ENCODE measurements around the gene CDKAL1.
A peak's percentile ranks its signal among the peaks of the same experiment; 100 is the strongest.
"Not testable (repeated sequence)": the region's sequence is repeated elsewhere in the genome, so short reads cannot be mapped to it uniquely, and the experiment has no call there.

The CDKAL1 gene

DNA sequence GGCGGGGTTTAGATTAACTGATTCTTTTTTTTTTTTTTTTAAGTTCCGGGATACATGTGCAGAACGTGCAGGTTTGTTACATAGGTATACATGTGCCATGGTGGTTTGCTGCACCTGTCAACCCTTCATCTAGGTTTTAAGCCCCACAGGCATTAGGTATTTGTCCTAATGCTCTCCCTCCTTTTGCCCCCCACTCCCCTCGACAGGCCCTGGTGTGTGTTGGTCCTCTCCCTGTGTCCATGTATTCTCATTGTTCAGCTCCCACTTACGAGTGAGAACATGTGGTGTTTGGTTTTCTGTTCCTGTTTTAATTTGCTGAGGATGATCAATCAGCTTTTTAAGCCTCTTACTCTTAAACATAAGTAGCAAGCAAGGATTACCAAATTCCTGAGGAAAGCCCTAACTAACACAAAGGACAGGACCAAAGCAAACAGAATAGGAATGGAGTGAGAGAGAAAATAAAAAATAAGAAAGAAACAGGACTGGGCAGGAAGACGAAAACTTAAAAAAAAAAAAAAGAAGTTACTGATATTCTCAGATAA lies 558.0 kb downstream of the CDKAL1 start:
- not testable (repeated sequence) for H3K23ac ChIP-seq (ENCODE audit: low read length); H4K5ac ChIP-seq (ENCODE audit: low read length); H2BK120ac ChIP-seq (ENCODE audit: low read depth, low read length); H3K4me3 ChIP-seq (ENCODE audit: low read length); H3K79me1 ChIP-seq (ENCODE audit: low read length); H2BK15ac ChIP-seq (replicated peaks; ENCODE audit: low read depth); H3K27ac ChIP-seq (ENCODE audit: low read depth, low read length); DNase-seq; H3K18ac ChIP-seq (ENCODE audit: low read length); H3K4me1 ChIP-seq (ENCODE audit: control insufficient read depth, low read depth, low read length); H3K27me3 ChIP-seq (ENCODE audit: insufficient read depth, low read length, poor library complexity); H3K9ac ChIP-seq (ENCODE audit: low read length); H3K4me2 ChIP-seq (ENCODE audit: low read length); H2AK5ac ChIP-seq (ENCODE audit: low read length); H3K36me3 ChIP-seq (ENCODE audit: control insufficient read depth, insufficient read depth, low read length); H2BK5ac ChIP-seq (ENCODE audit: low read length); H4K8ac ChIP-seq (ENCODE audit: low read depth, low read length); H3K79me2 ChIP-seq (ENCODE audit: control insufficient read depth, insufficient read depth, low read length); H3K56ac ChIP-seq (ENCODE audit: low read length); H3K4ac ChIP-seq (ENCODE audit: low read depth, low read length)
- WGBS (ENCODE audit: extremely low coverage, insufficient coverage, low lambda C conversion rate) = no CpG with 5 or more reads among the region's 6 CpGs

DNA sequence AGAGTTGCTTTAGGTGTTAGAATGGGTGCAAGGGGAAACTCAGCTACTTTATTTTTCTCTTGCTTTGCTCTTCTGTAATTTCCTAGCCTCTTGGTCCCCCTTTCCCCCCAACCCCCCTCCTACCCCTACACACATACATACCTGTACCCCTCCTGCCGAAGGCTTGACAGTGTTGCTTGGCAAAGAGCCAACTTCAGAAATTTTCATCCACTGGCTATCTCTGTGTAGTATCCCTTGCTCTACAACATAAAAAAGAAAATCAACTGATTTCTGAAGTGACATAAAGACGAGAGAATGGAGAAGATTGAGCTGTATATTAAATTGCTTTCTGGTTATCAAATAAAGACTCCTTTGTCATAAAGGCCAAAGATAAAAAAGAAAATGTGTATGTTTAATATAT lies 561.2 kb downstream of the CDKAL1 start:
- Histone ChIP-seq H3K27ac (ENCODE audit: low read depth, low read length) (no peak overlapping the region), H3K27me3 (ENCODE audit: insufficient read depth, low read length, poor library complexity) (no peaks in the 10 kb centered on the region), H2BK5ac (ENCODE audit: low read length) (no peak overlapping the region), H3K4me3 (ENCODE audit: low read length) (no peak overlapping the region), H3K36me3 (ENCODE audit: control insufficient read depth, insufficient read depth, low read length) (no peaks in the 10 kb centered on the region), H3K18ac (ENCODE audit: low read length) (peak overlapping the region; percentile 78), H3K4me2 (ENCODE audit: low read length) (no peak overlapping the region), H2AK5ac (ENCODE audit: low read length) (no peak overlapping the region), H2BK120ac (ENCODE audit: low read depth, low read length) (no peak overlapping the region), H2BK15ac (replicated peaks; ENCODE audit: low read depth) (no peak overlapping the region), H3K56ac (ENCODE audit: low read length) (no peak overlapping the region), H3K23ac (ENCODE audit: low read length) (no peak overlapping the region), H3K79me1 (ENCODE audit: low read length) (no peaks in the 10 kb centered on the region), H3K4ac (ENCODE audit: low read depth, low read length) (no peak overlapping the region), H3K4me1 (ENCODE audit: control insufficient read depth, low read depth, low read length) (peaks cover 16% of the 10 kb centered on the region), H4K5ac (ENCODE audit: low read length) (no peak overlapping the region), H4K8ac (ENCODE audit: low read depth, low read length) (no peak overlapping the region), H3K9ac (ENCODE audit: low read length) (no peak overlapping the region), H3K79me2 (ENCODE audit: control insufficient read depth, insufficient read depth, low read length) (no peaks in the 10 kb centered on the region)
- WGBS (ENCODE audit: extremely low coverage, insufficient coverage, low lambda C conversion rate) = no CpG with 5 or more reads among the region's 2 CpGs
- no peak for DNase-seq

DNA sequence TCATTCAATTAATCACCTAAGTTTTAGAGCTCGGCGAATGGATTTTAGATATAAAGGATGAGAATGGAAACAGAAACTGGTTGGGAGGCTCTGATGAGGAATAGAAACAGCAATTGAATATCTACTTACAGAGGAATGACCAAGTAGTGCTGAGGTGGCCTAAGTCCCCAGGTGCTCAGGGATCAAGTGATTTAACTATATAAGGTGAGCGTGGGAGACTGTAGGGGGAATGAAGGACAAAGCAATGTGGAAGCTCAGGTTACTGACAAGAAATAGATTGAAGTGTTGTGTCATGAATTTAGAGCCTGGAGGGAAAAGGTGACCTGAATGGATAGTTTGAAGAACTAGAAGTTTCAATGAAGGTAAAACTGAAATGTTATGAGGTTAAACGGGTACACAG lies 563.9 kb downstream of the CDKAL1 start:
- no peaks in the 10 kb centered on the region for H3K79me2 ChIP-seq (ENCODE audit: control insufficient read depth, insufficient read depth, low read length)
- no peaks in the 10 kb centered on the region for H3K79me1 ChIP-seq (ENCODE audit: low read length)
- no peak overlapping the region for H3K27ac ChIP-seq (ENCODE audit: low read depth, low read length)
- DNase-seq = no peak
- H4K5ac ChIP-seq (ENCODE audit: low read length) = no peak overlapping the region
- H3K18ac ChIP-seq (ENCODE audit: low read length) = peak overlapping the region; percentile 98
- no peak overlapping the region for H2BK120ac ChIP-seq (ENCODE audit: low read depth, low read length)
- H2BK5ac ChIP-seq (ENCODE audit: low read length) = peak overlapping the region; percentile 66
- no peak overlapping the region for H4K8ac ChIP-seq (ENCODE audit: low read depth, low read length)
- H3K4me2 ChIP-seq (ENCODE audit: low read length) = no peak overlapping the region
- H3K36me3 ChIP-seq (ENCODE audit: control insufficient read depth, insufficient read depth, low read length) = no peaks in the 10 kb centered on the region
- peaks cover 25% of the 10 kb centered on the region for H3K4me1 ChIP-seq (ENCODE audit: control insufficient read depth, low read depth, low read length)
- no peak overlapping the region for H3K4ac ChIP-seq (ENCODE audit: low read depth, low read length)
- H3K9ac ChIP-seq (ENCODE audit: low read length) = no peak overlapping the region
- H3K23ac ChIP-seq (ENCODE audit: low read length) = no peak overlapping the region
- H3K56ac ChIP-seq (ENCODE audit: low read length) = no peak overlapping the region
- no peak overlapping the region for H2AK5ac ChIP-seq (ENCODE audit: low read length)
- no peaks in the 10 kb centered on the region for H3K27me3 ChIP-seq (ENCODE audit: insufficient read depth, low read length, poor library complexity)
- WGBS (ENCODE audit: extremely low coverage, insufficient coverage, low lambda C conversion rate) = no CpG with 5 or more reads among the region's 4 CpGs
- H2BK15ac ChIP-seq (replicated peaks; ENCODE audit: low read depth) = peak overlapping the region; percentile 45
- H3K4me3 ChIP-seq (ENCODE audit: low read length) = no peak overlapping the region

DNA sequence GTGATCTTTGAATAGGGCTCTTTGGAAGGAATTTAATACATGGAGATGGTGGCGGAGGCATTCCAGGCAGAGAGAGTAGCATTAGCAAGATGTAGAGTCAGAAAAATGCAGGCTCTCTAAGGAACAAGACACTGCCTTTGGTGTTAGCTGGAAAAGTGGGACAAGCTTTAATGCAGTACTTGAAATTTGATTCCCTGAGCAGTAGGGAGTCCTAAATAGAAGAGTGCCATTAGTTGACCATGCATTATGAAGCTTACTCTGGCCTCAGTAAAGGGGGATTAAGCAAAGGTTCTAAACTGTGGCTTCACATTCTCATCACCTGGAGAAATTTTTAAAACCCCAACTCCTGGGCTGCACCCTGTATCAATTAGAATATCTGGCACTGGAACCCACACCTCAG lies 564.5 kb downstream of the CDKAL1 start:
- no CpG with 5 or more reads among the region's 1 CpG for WGBS (ENCODE audit: extremely low coverage, insufficient coverage, low lambda C conversion rate)
- no peak overlapping the region for H3K4me3 ChIP-seq (ENCODE audit: low read length)
- no peak overlapping the region for H3K4me2 ChIP-seq (ENCODE audit: low read length)
- H3K4ac ChIP-seq (ENCODE audit: low read depth, low read length) = no peak overlapping the region
- peak overlapping the region; percentile 68 for H3K56ac ChIP-seq (ENCODE audit: low read length)
- peak overlapping the region; percentile 45 for H2BK120ac ChIP-seq (ENCODE audit: low read depth, low read length)
- no peaks in the 10 kb centered on the region for H3K79me1 ChIP-seq (ENCODE audit: low read length)
- H4K5ac ChIP-seq (ENCODE audit: low read length) = no peak overlapping the region
- no peak overlapping the region for H2AK5ac ChIP-seq (ENCODE audit: low read length)
- H3K9ac ChIP-seq (ENCODE audit: low read length) = peak overlapping the region; percentile 22
- no peak overlapping the region for H3K23ac ChIP-seq (ENCODE audit: low read length)
- H3K27ac ChIP-seq (ENCODE audit: low read depth, low read length) = peak overlapping the region; percentile 0
- peak overlapping the region; percentile 66 for H2BK5ac ChIP-seq (ENCODE audit: low read length)
- peak overlapping the region; percentile 100 for H2BK15ac ChIP-seq (replicated peaks; ENCODE audit: low read depth)
- peak overlapping the region; percentile 98 for H3K18ac ChIP-seq (ENCODE audit: low read length)
- no peak overlapping the region for H4K8ac ChIP-seq (ENCODE audit: low read depth, low read length)
- no peaks in the 10 kb centered on the region for H3K36me3 ChIP-seq (ENCODE audit: control insufficient read depth, insufficient read depth, low read length)
- H3K79me2 ChIP-seq (ENCODE audit: control insufficient read depth, insufficient read depth, low read length) = no peaks in the 10 kb centered on the region
- peak; percentile 37 for DNase-seq
- H3K27me3 ChIP-seq (ENCODE audit: insufficient read depth, low read length, poor library complexity) = no peaks in the 10 kb centered on the region
- peaks cover 28% of the 10 kb centered on the region for H3K4me1 ChIP-seq (ENCODE audit: control insufficient read depth, low read depth, low read length)

DNA sequence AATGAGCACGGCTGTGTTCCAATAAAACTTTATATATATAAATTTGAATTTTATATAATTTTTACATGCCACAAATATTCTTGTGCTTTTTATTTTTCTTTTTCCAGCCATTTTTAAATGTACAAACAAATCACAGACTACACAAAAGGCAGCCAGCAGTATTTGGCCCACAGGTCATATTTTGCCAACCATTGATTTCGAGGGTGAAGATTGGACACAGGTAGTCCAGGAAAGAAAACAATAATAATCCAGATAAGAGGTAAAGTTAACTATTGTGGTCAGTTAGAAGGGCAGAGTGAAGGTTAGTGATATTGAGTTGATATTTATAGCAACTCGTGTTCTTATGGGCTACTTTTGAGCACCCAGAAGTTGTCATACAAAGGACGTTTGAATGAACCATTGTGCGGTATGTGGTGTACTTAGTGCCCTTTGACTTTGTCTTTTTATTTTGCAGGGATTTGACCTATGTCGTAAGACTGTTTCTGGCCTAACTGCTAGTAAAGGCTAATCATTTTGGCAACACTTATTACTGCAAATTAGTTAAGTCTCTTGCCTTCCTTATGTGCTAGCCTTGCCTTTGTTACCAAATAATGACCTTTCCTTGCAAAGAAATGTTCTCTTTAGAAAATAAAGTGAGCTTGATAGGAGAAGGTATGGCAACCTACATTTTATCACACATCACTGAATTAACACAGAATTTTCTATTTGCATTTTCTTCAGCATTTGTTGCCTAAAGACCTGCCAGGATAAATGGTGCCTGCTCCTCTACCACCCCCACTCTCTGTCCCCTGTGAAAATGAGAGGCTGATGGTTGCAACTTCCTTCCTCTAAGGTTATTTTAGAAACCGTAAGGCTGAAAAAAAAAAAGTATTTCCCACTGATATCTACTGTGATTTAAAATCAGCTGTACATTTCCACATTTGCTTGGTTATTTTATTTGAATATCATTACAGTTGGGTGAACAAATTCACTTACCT lies 565.4 kb downstream of the CDKAL1 start:
- no peaks in the 10 kb centered on the region for H3K79me2 ChIP-seq (ENCODE audit: control insufficient read depth, insufficient read depth, low read length)
- H3K23ac ChIP-seq (ENCODE audit: low read length) = no peak overlapping the region
- peaks cover 28% of the 10 kb centered on the region for H3K4me1 ChIP-seq (ENCODE audit: control insufficient read depth, low read depth, low read length)
- H3K79me1 ChIP-seq (ENCODE audit: low read length) = no peaks in the 10 kb centered on the region
- no peak overlapping the region for H3K4me3 ChIP-seq (ENCODE audit: low read length)
- peak overlapping the region; percentile 94 for H2BK5ac ChIP-seq (ENCODE audit: low read length)
- H3K18ac ChIP-seq (ENCODE audit: low read length) = peak overlapping the region; percentile 84
- no peaks in the 10 kb centered on the region for H3K27me3 ChIP-seq (ENCODE audit: insufficient read depth, low read length, poor library complexity)
- peak; percentile 49 for DNase-seq
- H2BK120ac ChIP-seq (ENCODE audit: low read depth, low read length) = peak overlapping the region; percentile 38
- H2AK5ac ChIP-seq (ENCODE audit: low read length) = peak overlapping the region; percentile 23
- peak overlapping the region; percentile 65 for H3K56ac ChIP-seq (ENCODE audit: low read length)
- WGBS (ENCODE audit: extremely low coverage, insufficient coverage, low lambda C conversion rate) = no CpG with 5 or more reads among the region's 7 CpGs
- no peak overlapping the region for H4K5ac ChIP-seq (ENCODE audit: low read length)
- H2BK15ac ChIP-seq (replicated peaks; ENCODE audit: low read depth) = peak overlapping the region; percentile 87
- no peaks in the 10 kb centered on the region for H3K36me3 ChIP-seq (ENCODE audit: control insufficient read depth, insufficient read depth, low read length)
- peak overlapping the region; percentile 28 for H4K8ac ChIP-seq (ENCODE audit: low read depth, low read length)
- peak overlapping the region; percentile 12 for H3K4ac ChIP-seq (ENCODE audit: low read depth, low read length)
- peak overlapping the region; percentile 16 for H3K9ac ChIP-seq (ENCODE audit: low read length)
- no peak overlapping the region for H3K4me2 ChIP-seq (ENCODE audit: low read length)
- H3K27ac ChIP-seq (ENCODE audit: low read depth, low read length) = peak overlapping the region; percentile 45
